ENCODE results near the gene TENM3.
A peak's percentile ranks its signal among the peaks of the same experiment; 100 is the strongest.

Gene TENM3

DNA sequence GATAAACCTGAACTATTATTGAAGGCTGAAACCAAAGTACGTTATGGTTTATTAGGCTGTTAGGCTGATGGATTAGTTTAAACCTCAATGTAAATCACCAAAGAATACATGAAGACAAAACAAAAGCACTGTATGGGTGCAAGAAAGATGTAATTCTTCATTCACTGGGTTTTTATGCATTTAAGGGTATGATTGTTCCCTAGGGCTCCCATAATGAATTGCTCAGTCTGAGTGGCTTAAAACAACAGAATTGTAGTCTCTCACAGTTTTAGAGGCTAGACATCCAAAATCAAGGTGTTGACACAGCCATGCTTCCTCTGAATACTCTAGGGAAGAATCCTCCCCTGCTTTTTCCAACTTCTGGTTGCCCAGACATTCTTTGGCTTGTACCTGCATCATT is 222.8 kb downstream of the TENM3 start:
- Histone ChIP-seq H3K27me3 (no peaks in the 10 kb centered on the region), H3K36me3 (no peaks in the 10 kb centered on the region; the same call in 1 of the 2 replicates), H3K4me3 (ENCODE audit: low read depth, low read length) (no peak overlapping the region), H3K9me3 (no peaks in the 10 kb centered on the region), H3K4me1 (no peaks in the 10 kb centered on the region)
- no peak for DNase-seq
- no peak for TF ChIP-seq CTCF (IDR thresholded peaks at IDR 0.05; ENCODE audit: low read depth, low read length)

DNA sequence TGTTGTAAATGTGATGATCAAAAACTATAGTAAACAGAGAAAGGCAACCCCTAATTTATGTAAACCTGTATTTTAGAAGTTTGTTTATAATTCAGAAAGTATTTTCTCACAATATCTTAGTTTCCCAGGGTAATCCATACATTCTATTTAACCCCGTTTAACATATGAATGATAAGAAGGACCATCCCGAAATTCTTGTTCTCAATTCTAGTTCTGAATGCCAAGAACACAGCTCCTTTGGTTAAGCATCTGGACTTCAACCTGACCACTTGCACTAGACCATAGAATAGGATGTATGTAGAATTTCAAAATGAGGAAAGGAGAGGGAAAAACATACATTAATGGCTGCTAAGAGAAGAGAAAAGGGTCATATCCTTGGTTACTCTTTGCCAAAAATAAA is 227.0 kb downstream of the TENM3 start:
- H3K27me3 ChIP-seq = no peaks in the 10 kb centered on the region
- H3K9me3 ChIP-seq = no peaks in the 10 kb centered on the region
- DNase-seq = no peak
- H3K36me3 ChIP-seq = no peaks in the 10 kb centered on the region
- no peak overlapping the region for H3K4me3 ChIP-seq (ENCODE audit: low read depth, low read length)
- H3K4me1 ChIP-seq = no peaks in the 10 kb centered on the region
- no peak for TF ChIP-seq CTCF (IDR thresholded peaks at IDR 0.05; ENCODE audit: low read depth, low read length)

- no peaks in the 10 kb centered on the region for H3K27me3 ChIP-seq
- no peaks in the 10 kb centered on the region for H3K36me3 ChIP-seq
- H3K4me1 ChIP-seq = no peaks in the 10 kb centered on the region
- no peak for TF ChIP-seq CTCF (IDR thresholded peaks at IDR 0.05; ENCODE audit: low read depth, low read length)
- H3K9me3 ChIP-seq = no peaks in the 10 kb centered on the region
- H3K4me3 ChIP-seq (ENCODE audit: low read depth, low read length) = no peak overlapping the region
- no peak for DNase-seq
Measured at GRCh38 chr4:182475539-182475938, 232.3 kb downstream of the TENM3 start.

GRCh38 chr4:182478475-182478874 is 235.3 kb downstream of the TENM3 start:
- DNase-seq = no peak
- Histone ChIP-seq H3K4me1 (no peaks in the 10 kb centered on the region), H3K9me3 (no peaks in the 10 kb centered on the region), H3K27me3 (no peaks in the 10 kb centered on the region), H3K36me3 (no peaks in the 10 kb centered on the region), H3K4me3 (ENCODE audit: low read depth, low read length) (no peak overlapping the region)
- TF ChIP-seq CTCF (IDR thresholded peaks at IDR 0.05; ENCODE audit: low read depth, low read length) = peak; percentile 65

GRCh38 chr4:182483685-182484084 is 240.5 kb downstream of the TENM3 start:
- no peaks in the 10 kb centered on the region for H3K36me3 ChIP-seq
- no peaks in the 10 kb centered on the region for H3K4me1 ChIP-seq
- no peak overlapping the region for H3K4me3 ChIP-seq (ENCODE audit: low read depth, low read length)
- no peak for TF ChIP-seq CTCF (IDR thresholded peaks at IDR 0.05; ENCODE audit: low read depth, low read length)
- no peaks in the 10 kb centered on the region for H3K27me3 ChIP-seq
- no peak for DNase-seq
- H3K9me3 ChIP-seq = no peaks in the 10 kb centered on the region

GRCh38 chr4:182486881-182487280 is 243.7 kb downstream of the TENM3 start:
- Histone ChIP-seq H3K4me1 (no peaks in the 10 kb centered on the region; the same call in 1 of the 2 replicates), H3K9me3 (no peaks in the 10 kb centered on the region), H3K4me3 (ENCODE audit: low read depth, low read length) (no peak overlapping the region), H3K36me3 (no peaks in the 10 kb centered on the region), H3K27me3 (no peaks in the 10 kb centered on the region)
- no peak for DNase-seq
- no peak for TF ChIP-seq CTCF (IDR thresholded peaks at IDR 0.05; ENCODE audit: low read depth, low read length)

Data from BE2C (cell line).